Measurements from ENCODE around the gene TAF11L13.

The TAF11L13 gene

GRCh38 chr5:17680737-17681136, 48.8 kb downstream of the TAF11L13 start:
- H3K27me3 Mint-ChIP-seq (ENCODE audit: low read depth): no peaks in the 10 kb centered on the region
- TF ChIP-seq CTCF (IDR thresholded peaks at IDR 0.05; ENCODE audit: unreplicated experiment in 3 of 3): no peak
- H3K36me3 Mint-ChIP-seq (ENCODE audit: low read depth): no peaks in the 10 kb centered on the region
- no peak overlapping the region for H3K4me3 Mint-ChIP-seq
- H3K27ac Mint-ChIP-seq: no peak overlapping the region
- H3K9me3 Mint-ChIP-seq: no peaks in the 10 kb centered on the region
- H3K4me1 Mint-ChIP-seq: no peaks in the 10 kb centered on the region
